GM12872 (cell line): ENCODE measurements around the gene TRIP12.

Source experiments
- TF ChIP-seq, protein P1 (sequence below): IDR thresholded peaks from 3 replicates; pipeline ENCODE4 v1.5.1; 2011; ENCODE audit warnings: low read depth, mild to moderate bottlenecking, low read length, moderate library complexity; ENCODE audit not compliant: insufficient read depth

Gene TRIP12

GRCh38 chr2:229921892-229922448 is at the start of gene TRIP12:
Gene TRIP12, minus strand, starts transcription at chr2:229922009. Its CDS starts 41,930 bp downstream, at chr2:229880079.
- TF ChIP-seq, protein P1, sequence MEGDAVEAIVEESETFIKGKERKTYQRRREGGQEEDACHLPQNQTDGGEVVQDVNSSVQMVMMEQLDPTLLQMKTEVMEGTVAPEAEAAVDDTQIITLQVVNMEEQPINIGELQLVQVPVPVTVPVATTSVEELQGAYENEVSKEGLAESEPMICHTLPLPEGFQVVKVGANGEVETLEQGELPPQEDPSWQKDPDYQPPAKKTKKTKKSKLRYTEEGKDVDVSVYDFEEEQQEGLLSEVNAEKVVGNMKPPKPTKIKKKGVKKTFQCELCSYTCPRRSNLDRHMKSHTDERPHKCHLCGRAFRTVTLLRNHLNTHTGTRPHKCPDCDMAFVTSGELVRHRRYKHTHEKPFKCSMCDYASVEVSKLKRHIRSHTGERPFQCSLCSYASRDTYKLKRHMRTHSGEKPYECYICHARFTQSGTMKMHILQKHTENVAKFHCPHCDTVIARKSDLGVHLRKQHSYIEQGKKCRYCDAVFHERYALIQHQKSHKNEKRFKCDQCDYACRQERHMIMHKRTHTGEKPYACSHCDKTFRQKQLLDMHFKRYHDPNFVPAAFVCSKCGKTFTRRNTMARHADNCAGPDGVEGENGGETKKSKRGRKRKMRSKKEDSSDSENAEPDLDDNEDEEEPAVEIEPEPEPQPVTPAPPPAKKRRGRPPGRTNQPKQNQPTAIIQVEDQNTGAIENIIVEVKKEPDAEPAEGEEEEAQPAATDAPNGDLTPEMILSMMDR: no peak

- TF ChIP-seq, protein P1: no peak
Observed at GRCh38 chr2:229971298-229971790, 49.5 kb upstream of the TRIP12 start.

GRCh38 chr2:229970406-229970805 is 48.6 kb upstream of the TRIP12 start:
- TF ChIP-seq, protein P1: no peak

DNA sequence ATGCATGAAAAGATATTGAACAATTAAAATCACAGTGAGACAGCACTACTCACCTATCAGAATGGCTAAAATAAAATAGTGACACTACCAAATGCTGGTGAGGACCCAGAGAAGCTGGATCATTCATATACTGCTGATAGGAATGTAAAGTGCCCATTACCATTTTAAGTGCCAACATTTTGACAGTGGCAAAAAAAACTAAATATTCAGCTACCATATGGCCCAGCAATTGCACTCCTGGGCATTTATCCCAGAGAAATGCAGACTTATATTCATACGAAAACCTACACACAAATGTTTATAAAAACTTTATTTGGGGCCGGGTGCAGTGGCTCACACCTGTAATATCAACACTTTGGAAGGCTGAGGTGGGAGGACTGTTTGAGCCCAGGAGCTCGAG is 48.1 kb upstream of the TRIP12 start:
- TF ChIP-seq, protein P1: no peak

- TF ChIP-seq, protein P1: no peak
Observed at GRCh38 chr2:229956491-229956890, 34.7 kb upstream of the TRIP12 start.

DNA sequence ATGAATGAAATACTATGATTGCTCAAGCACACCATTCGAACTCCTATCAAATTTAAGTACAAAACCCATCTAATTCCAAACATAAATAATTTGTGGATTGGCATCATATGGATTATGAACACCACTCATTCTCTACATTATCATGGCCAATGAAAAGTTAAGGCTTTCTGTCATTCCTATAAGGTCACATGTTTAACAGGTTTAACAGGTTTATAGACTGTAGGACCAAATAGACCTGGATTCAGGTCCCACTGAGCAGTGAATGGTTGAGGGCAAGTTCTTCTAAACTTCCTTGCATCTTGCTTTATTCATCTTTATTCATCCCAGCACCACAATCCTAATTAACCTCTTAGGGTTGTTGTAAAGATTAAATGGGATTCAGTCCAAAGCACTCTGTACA is 33.9 kb upstream of the TRIP12 start:
- TF ChIP-seq, protein P1: no peak

DNA sequence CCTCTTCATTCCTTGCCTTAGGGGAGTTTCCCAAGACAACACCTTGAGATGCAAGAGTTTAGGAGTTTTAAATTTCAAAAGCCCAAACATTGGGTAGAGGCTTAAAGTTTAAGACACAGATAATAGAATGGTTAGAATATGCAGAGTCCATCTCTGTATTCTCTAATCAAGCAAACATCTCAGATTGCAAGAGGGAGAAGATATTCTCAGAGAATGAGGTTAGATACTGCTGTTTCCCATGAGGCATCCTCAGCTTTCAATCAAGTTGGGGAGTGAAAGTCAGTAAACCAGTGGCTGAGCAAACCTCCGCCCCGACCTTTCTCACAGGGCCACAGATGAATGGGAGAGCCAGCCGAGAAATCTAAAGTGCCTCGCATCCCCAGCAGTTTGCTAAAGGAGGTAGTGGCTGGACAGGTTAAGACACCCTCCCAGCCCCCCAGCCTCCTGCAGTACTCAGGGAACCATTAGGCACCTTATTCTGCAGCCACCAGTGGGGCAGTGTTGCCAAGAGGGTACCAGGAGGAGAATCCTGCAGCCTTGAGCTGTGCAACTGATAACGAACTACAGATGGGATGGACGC is 30.5 kb upstream of the TRIP12 start:
- TF ChIP-seq, protein P1: no peak
